ENCODE data around the gene KCNIP4. TPM values are rescaled to one million over a fixed set of nuclear protein-coding genes. Genes with fewer than 3 reads are reported as not detected.
A peak's percentile ranks its signal among the peaks of the same experiment; 100 is the strongest.

The KCNIP4 gene
- total RNA-seq, 1 donor from 2014 or later = not detected

DNA sequence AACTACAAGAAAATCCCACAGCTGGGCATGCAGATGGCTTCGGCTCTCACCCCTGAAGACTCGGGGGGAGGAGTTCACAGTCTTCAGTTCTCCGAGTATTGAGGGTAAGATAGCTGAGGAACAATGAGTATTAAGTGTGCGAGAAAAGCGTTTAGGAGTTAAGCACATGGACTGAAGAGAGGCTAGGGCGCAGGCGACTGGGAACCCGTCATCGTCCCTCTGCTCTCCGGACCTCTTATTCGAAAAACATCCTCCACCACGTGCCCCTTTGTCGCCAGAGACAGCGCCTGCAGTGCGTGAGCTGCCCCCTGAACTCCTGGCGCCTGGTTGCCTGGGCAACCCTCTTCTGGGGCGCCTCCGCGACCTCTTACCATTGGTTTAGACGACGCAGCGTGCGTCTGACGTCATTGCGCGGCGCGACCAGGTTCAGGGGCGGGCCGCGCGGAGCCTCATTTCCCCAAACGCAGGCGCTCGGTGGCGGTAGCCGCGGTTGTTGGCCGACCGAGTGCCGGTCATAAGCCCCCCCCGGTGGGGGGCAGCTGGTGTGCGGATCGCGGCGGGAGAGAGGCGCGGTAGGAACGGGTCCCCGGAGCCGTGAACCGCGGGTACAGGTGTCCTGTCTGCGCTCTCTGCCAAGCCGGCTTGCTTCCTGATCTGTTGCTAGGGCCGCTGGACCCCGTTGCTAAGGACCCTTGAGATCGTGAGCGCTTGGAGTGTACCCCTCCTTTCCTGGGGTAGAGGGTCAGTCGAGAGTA, 1248.4 kb downstream of the KCNIP4 start, which contains the start of gene PACRGL:
TSS of gene PACRGL (plus strand) at position 452 of the 755 bp plus-strand sequence. CDS start 4,024 bp downstream, outside the sequence.
- ATAC-seq = peak; percentile 99

GRCh38 chr4:20698820-20699219, 1249.8 kb downstream of the KCNIP4 start:
- no peak for ATAC-seq

- ATAC-seq = no peak
Observed at GRCh38 chr4:20698382-20698781, 1250.2 kb downstream of the KCNIP4 start.

- ATAC-seq = no peak
Observed at GRCh38 chr4:20696815-20697214, 1251.8 kb downstream of the KCNIP4 start.

GRCh38 chr4:20687864-20688263, 1260.7 kb downstream of the KCNIP4 start:
- no peak for ATAC-seq

GRCh38 chr4:20684852-20685763, 1263.5 kb downstream of the KCNIP4 start:
- ATAC-seq = no peak

DNA sequence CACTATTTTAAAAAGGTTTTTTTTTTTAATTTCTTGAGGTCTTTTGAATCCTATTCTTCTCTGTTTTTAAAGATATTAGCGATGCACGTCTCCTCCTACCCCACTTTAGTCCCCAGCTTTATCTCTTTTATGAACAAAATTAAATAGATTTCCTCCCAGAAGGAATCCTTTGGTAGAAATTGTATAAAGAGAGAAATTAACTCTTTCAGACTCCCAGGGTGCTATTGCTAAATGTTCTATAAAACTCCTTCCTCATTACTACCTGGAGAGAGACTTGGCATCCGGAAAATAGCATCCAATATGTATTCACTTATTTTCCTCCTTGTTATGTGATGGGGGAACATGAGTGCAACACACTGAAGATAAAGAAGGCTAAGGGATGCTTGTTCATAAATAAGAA, 1264.8 kb downstream of the KCNIP4 start:
- ATAC-seq = no peak

DNA sequence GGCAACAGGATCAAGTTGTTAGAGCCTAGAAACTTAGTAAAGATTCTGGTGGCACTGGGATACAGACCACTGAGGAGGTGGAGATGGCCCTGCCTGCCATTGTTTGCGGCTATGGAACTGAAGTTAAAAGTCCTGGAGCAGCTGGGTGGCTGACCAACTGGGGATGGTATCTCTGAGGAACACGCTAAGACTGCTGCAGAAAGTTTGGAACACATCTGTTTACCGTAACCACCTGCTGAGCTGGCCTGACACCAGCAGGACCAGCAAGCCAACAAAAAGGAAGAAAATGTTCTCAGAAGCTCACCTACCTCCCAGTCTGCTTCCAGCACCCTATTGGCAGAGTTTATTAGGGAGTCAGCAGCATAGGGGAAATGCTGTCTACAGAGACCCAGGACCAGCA, 1265.7 kb downstream of the KCNIP4 start:
- no peak for ATAC-seq

- ATAC-seq = no peak
Observed at GRCh38 chr4:20681271-20681670, 1267.3 kb downstream of the KCNIP4 start.

- ATAC-seq = no peak
Observed at GRCh38 chr4:20680736-20681135, 1267.8 kb downstream of the KCNIP4 start.

DNA sequence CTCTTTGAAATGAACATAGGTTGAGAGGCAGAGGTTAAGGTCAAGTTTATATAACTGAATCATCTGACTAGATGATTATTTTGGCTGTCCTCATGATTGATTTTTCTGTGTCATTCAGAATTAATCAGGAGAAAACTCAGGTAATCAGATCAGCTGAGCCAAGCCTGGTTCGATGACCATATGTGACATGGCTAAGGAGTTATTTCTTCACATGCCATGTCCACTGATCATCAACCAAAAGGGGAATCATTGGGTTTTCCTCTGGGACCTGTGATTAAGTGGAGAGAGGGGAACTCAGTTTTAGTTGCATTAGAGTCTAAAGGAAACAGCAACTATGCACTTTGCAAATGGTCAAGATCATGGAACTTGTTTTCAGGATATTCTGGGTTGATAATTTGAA, 1268.6 kb downstream of the KCNIP4 start:
- ATAC-seq = no peak

All from esophagus mucosa (tissue), 1 donor.